OCI-LY1 (cell line): ENCODE measurements around the gene ELOVL6.

Experiments used
- EZH2 ChIP-seq: fragments of 200-600 bp; sonication (generic), shearing (Covaris generic); IDR thresholded peaks from 2 replicates; pipeline ENCODE4 v1.8.0; 2017; ENCODE audit warnings: borderline replicate concordance, mixed run types, mild to moderate bottlenecking, antibody characterized with exemption, low read length, moderate library complexity, mixed read lengths
- TF ChIP-seq, protein P1 (sequence below): fragments of 200-600 bp; sonication (generic), shearing (Covaris generic); IDR thresholded peaks from 2 replicates; pipeline ENCODE4 v1.5.1; 2017; ENCODE audit warnings: mild to moderate bottlenecking, antibody characterized with exemption, low read length, moderate library complexity, mixed read lengths

DNA sequence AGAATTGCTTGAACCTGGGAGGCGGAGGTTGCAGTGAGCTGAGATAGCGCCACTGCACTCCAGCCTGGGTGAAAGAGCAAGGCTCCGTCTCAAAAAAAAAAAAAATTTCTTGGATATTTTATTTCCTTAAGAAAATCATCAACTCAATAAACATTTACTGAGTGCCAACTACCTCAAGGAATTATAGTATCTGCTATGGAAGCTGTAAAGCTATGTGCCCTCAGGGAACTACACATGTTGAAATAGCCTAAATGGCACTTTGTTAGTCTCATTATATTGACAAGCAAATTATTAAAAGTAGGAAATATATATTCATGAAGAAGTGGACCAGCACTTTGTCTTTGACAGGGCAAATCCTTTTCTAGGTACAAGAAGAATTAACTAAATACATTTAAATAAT is 40.8 kb downstream of the ELOVL6 start:
- TF ChIP-seq, protein P1, sequence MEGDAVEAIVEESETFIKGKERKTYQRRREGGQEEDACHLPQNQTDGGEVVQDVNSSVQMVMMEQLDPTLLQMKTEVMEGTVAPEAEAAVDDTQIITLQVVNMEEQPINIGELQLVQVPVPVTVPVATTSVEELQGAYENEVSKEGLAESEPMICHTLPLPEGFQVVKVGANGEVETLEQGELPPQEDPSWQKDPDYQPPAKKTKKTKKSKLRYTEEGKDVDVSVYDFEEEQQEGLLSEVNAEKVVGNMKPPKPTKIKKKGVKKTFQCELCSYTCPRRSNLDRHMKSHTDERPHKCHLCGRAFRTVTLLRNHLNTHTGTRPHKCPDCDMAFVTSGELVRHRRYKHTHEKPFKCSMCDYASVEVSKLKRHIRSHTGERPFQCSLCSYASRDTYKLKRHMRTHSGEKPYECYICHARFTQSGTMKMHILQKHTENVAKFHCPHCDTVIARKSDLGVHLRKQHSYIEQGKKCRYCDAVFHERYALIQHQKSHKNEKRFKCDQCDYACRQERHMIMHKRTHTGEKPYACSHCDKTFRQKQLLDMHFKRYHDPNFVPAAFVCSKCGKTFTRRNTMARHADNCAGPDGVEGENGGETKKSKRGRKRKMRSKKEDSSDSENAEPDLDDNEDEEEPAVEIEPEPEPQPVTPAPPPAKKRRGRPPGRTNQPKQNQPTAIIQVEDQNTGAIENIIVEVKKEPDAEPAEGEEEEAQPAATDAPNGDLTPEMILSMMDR, result no peak
- no peak for TF ChIP-seq EZH2
